HUES64 (cell line): ENCODE results near the gene CDH4.

ENCODE experiments used
- H3K27ac ChIP-seq: 2 replicates; pipeline ENCODE4 v1.7.0; 2013; ENCODE audit warnings: low read depth, low read length, inconsistent platforms
- H3K27me3 ChIP-seq: 2 replicates; pipeline ENCODE4 v1.6.1; 2013; ENCODE audit warnings: mild to moderate bottlenecking, low read length; ENCODE audit not compliant: insufficient read depth
- H3K36me3 ChIP-seq: 2 replicates; pipeline ENCODE4 v1.6.1; 2013; ENCODE audit warnings: mild to moderate bottlenecking, low read length; ENCODE audit not compliant: insufficient read depth
- H3K4me1 ChIP-seq: 2 replicates; pipeline ENCODE4 v1.6.1; 2013; ENCODE audit warnings: mild to moderate bottlenecking, low read length, moderate library complexity; ENCODE audit not compliant: insufficient read depth
- H3K4me3 ChIP-seq: 2 replicates; pipeline ENCODE4 v1.5.1; 2013; ENCODE audit warnings: mild to moderate bottlenecking, low read length, moderate library complexity
- H3K9ac ChIP-seq: 2 replicates; pipeline ENCODE4 v1.6.1; 2013; ENCODE audit warnings: mild to moderate bottlenecking, low read depth, low read length
- H3K9me3 ChIP-seq: 2 replicates; pipeline ENCODE4 v1.6.1; 2013; ENCODE audit warnings: low read depth, low read length; ENCODE audit not compliant: insufficient read depth
- WGBS: fragments of 150-250, 120-280 bp; methylation state at CpG from one replicate; pipeline ENCODE4 v1.1.7; 2013; ENCODE audit warnings: missing lambda C conversion rate; 5-methylcytosine and 5-hydroxymethylcytosine counted together

The CDH4 gene

GRCh38 chr20:61332016-61332975 is 80.2 kb downstream of the CDH4 start:
- Histone ChIP-seq H3K27ac (no peak overlapping the region), H3K9ac (no peak overlapping the region), H3K36me3 (no peaks in the 10 kb centered on the region), H3K4me3 (no peak overlapping the region), H3K4me1 (no peaks in the 10 kb centered on the region), H3K9me3 (no peaks in the 10 kb centered on the region), H3K27me3 (no peaks in the 10 kb centered on the region)
- 86% methylated on average over 22 of the region's 22 CpGs for WGBS

- Histone ChIP-seq H3K9ac (no peak overlapping the region), H3K4me3 (no peak overlapping the region), H3K4me1 (no peaks in the 10 kb centered on the region), H3K27ac (no peak overlapping the region), H3K9me3 (no peaks in the 10 kb centered on the region), H3K36me3 (no peaks in the 10 kb centered on the region), H3K27me3 (no peaks in the 10 kb centered on the region)
- WGBS: 94% methylated on average over 9 of the region's 9 CpGs
Observed at GRCh38 chr20:61333484-61334108, 81.5 kb downstream of the CDH4 start.

- Histone ChIP-seq H3K36me3 (no peaks in the 10 kb centered on the region), H3K9me3 (no peaks in the 10 kb centered on the region), H3K4me3 (no peak overlapping the region), H3K27ac (no peak overlapping the region), H3K9ac (no peak overlapping the region), H3K27me3 (0 out of 2 replicates have a peak, but pooled peaks cover 2% of the 10 kb centered on the region), H3K4me1 (no peaks in the 10 kb centered on the region)
- 94% methylated on average over 5 of the region's 5 CpGs for WGBS
Observed at GRCh38 chr20:61340157-61340556, 88.1 kb downstream of the CDH4 start.

GRCh38 chr20:61341605-61342004 is 89.5 kb downstream of the CDH4 start:
- H3K36me3 ChIP-seq: no peaks in the 10 kb centered on the region
- H3K4me3 ChIP-seq: no peak overlapping the region
- H3K4me1 ChIP-seq: no peaks in the 10 kb centered on the region
- H3K27me3 ChIP-seq: peaks cover 5% of the 10 kb centered on the region; the same call in 1 of the 2 replicates
- no peak overlapping the region for H3K27ac ChIP-seq
- H3K9me3 ChIP-seq: no peaks in the 10 kb centered on the region
- no peak overlapping the region for H3K9ac ChIP-seq
- WGBS: 84% methylated on average over 5 of the region's 5 CpGs

GRCh38 chr20:61343934-61344333 is 91.9 kb downstream of the CDH4 start:
- Histone ChIP-seq H3K9me3 (no peaks in the 10 kb centered on the region), H3K9ac (no peak overlapping the region), H3K4me3 (no peak overlapping the region), H3K27me3 (peaks cover 25% of the 10 kb centered on the region), H3K4me1 (peaks cover 6% of the 10 kb centered on the region; the same call in 1 of the 2 replicates), H3K36me3 (no peaks in the 10 kb centered on the region), H3K27ac (no peak overlapping the region)
- WGBS: 89% methylated on average over 9 of the region's 9 CpGs

GRCh38 chr20:61345656-61346055 is 93.6 kb downstream of the CDH4 start:
- 66% methylated on average over 8 of the region's 8 CpGs for WGBS
- H3K27me3 ChIP-seq: peaks cover 25% of the 10 kb centered on the region

GRCh38 chr20:61346996-61347395 is 94.9 kb downstream of the CDH4 start:
- Histone ChIP-seq H3K27ac (no peak overlapping the region), H3K9ac (no peak overlapping the region), H3K27me3 (peaks cover 25% of the 10 kb centered on the region), H3K4me1 (peaks cover 12% of the 10 kb centered on the region), H3K36me3 (no peaks in the 10 kb centered on the region), H3K4me3 (no peak overlapping the region), H3K9me3 (no peaks in the 10 kb centered on the region)
- 87% methylated on average over 11 of the region's 11 CpGs for WGBS

More at GRCh38 chr20:61345656-61346055, 93.6 kb downstream of the CDH4 start:
- H3K4me1 ChIP-seq: peaks cover 10% of the 10 kb centered on the region; the same call in 1 of the 2 replicates
- no peaks in the 10 kb centered on the region for H3K36me3 ChIP-seq
- H3K4me3 ChIP-seq: no peak overlapping the region
- H3K9ac ChIP-seq: no peak overlapping the region
- H3K27ac ChIP-seq: no peak overlapping the region
- H3K9me3 ChIP-seq: no peaks in the 10 kb centered on the region

GRCh38 chr20:61347443-61347842 is 95.4 kb downstream of the CDH4 start:
- WGBS: 90% methylated on average over 13 of the region's 13 CpGs
- peaks cover 15% of the 10 kb centered on the region for H3K4me1 ChIP-seq
- peaks cover 25% of the 10 kb centered on the region for H3K27me3 ChIP-seq
- no peak overlapping the region for H3K4me3 ChIP-seq
- H3K36me3 ChIP-seq: no peaks in the 10 kb centered on the region
- no peaks in the 10 kb centered on the region for H3K9me3 ChIP-seq
- H3K27ac ChIP-seq: no peak overlapping the region
- H3K9ac ChIP-seq: no peak overlapping the region

- H3K27ac ChIP-seq: no peak overlapping the region
- 80% methylated on average over 20 of the region's 21 CpGs for WGBS
- no peak overlapping the region for H3K4me3 ChIP-seq
- peaks cover 22% of the 10 kb centered on the region for H3K4me1 ChIP-seq
- H3K27me3 ChIP-seq: peaks cover 27% of the 10 kb centered on the region
- no peaks in the 10 kb centered on the region for H3K36me3 ChIP-seq
- no peak overlapping the region for H3K9ac ChIP-seq
- no peaks in the 10 kb centered on the region for H3K9me3 ChIP-seq
Observed at GRCh38 chr20:61349447-61350165, 97.5 kb downstream of the CDH4 start.

GRCh38 chr20:61350500-61351250 is 98.6 kb downstream of the CDH4 start:
- H3K36me3 ChIP-seq: no peaks in the 10 kb centered on the region
- 81% methylated on average over 14 of the region's 14 CpGs for WGBS
- H3K4me1 ChIP-seq: peaks cover 22% of the 10 kb centered on the region
- H3K4me3 ChIP-seq: no peak overlapping the region
- H3K27me3 ChIP-seq: peaks cover 23% of the 10 kb centered on the region
- no peaks in the 10 kb centered on the region for H3K9me3 ChIP-seq
- no peak overlapping the region for H3K27ac ChIP-seq
- H3K9ac ChIP-seq: no peak overlapping the region
